Ecto neural progenitor cell (in vitro differentiated cells): Measurements from ENCODE around the gene RNASE13.
"Not testable (repeated sequence)": the region's sequence is repeated elsewhere in the genome, so short reads cannot be mapped to it uniquely, and the experiment has no call there.

Source experiments
- DNase-seq: peaks from one replicate; pipeline ENCODE4 v3.0.0-alpha.2; 2018; ENCODE audit warnings: low spot score

The RNASE13 gene

DNA sequence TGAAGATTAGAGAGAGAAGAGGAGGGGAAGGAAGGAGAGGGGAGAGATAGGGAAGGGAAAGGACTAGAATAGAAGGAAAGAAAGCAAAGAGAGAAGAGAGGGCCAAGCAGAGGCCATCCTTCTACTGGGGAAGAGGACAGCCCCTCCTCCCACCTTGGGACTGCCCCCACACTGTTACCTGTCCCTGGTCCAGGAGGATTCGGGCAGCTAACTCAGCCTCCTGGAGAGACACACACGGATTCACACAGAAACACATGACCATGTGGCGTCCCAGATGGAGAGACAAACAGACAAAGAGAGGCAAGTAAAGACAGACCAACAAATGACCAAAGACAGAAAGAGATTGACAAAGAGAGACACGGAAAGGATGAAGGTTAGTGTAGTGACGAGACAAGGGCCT is 11.9 kb downstream of the RNASE13 start:
- DNase-seq: no peak

DNA sequence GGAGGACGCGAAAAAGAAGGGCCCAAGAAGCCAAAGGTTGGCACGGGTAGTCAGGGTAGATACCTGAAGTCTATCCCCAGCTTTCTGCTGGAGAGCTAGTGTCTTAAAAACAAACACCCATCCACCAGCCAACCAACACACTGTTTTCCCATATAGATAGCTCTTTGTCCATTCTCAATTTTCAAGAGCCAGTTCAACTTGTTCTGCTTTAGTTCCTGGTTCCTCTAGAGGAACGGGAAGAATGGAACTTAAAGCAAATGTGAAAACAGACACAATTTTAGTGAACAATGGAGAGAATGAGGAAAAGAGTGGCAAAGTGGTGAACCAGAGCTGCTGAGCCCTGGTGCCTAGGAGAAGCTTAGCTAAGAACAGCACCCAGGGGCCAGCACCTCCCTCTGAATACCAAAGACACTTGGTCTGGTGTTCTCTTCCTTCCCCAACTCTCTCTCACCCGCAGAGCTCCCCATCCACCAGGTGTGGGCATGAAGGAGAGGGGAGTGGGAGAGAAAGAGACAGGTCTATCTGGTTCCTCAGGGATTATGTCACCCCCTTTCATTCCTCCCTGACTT is 13.5 kb downstream of the RNASE13 start:
- no peak for DNase-seq

DNA sequence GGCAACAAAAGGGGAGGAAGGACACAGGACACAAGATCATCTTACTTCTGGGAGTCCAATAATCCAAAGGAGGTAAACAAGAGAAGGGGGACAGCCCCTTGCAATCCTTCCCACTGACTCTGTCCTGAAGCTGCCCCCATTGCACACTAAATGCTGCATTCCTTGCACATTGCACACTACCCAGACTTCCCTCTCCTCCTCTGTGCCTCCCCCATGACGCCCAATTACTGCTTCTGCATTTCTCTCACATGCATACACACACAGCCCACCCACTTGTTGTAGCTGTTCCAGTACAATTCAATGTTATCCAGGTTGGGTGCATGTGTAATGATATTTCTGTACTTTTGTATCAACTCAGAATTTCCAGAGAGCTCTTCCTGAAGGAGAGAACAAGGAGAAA is 15.2 kb downstream of the RNASE13 start:
- no peak for DNase-seq

DNA sequence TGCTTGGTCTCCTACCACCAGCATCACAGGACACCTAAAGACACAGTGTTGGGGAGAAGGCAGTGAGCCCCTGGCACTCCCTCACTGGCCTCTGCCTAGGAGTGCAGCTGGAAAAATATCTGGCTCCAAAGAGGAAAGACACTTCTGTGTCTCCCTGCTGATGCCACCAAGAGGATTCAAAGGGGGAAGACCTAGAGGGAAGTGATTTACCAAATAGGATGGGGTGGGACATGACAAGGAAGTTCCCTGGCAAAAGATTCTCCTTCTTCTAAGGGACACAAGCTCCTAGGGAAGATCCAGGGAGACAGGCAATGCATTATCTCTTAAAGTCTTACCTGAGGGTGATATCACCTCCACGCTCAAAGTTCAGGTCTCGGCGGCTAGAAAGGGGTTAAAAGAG is 15.8 kb downstream of the RNASE13 start:
- DNase-seq: no peak

DNA sequence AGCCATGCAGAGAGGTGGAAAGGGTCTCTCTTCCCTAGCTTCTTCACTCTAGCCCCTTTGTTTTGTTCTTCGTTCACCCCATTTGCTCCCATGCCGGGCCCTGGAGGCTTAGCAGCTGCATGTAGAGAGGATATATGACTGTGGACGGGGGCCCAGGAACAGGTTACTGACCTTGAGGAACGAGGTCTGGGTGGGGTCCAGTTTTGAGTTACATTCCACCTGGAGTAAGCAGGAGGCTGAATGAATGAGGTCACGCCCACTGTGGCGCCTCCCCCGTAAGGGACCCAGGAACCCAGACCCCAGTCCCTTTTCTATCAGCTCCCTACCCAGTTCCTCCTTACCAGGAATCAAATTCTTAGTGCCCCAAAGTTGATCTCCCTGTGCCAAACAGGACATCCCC is 16.3 kb downstream of the RNASE13 start:
- DNase-seq: no peak

DNA sequence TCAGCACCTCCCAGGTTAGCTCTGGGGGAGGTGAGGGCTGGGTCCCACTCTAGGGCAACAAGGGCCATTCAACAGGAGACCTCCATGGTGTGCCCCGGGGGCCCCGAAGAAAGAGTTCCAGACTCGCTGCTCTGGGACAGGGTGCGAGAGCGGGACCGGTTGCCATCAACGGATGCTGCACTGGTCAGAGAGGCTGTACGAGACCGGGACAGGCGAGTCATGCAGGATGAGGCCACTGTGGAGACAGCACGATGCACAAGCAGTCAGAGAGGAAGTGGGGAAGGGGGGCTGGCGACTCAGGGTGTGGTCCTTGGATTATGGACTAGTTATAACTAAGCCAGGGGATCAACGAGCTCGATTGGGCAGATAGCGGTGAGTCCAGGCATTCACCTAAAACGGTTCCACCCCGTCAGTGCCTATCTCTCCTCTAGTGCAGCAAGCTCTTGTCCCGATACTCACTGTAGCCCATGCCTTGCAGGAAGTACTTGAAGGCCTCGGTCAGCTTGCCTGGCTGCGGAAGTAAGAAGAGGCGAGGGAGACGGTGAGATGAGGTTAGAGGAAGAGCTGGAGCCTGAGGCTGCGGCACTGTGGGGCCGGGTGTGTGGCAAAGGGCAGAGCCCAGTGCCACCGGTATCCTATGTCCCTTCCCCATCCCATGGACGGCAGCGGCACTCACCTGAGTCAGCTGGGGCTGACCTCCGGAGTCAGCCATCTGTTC is 16.9 kb downstream of the RNASE13 start:
- DNase-seq: no peak

DNA sequence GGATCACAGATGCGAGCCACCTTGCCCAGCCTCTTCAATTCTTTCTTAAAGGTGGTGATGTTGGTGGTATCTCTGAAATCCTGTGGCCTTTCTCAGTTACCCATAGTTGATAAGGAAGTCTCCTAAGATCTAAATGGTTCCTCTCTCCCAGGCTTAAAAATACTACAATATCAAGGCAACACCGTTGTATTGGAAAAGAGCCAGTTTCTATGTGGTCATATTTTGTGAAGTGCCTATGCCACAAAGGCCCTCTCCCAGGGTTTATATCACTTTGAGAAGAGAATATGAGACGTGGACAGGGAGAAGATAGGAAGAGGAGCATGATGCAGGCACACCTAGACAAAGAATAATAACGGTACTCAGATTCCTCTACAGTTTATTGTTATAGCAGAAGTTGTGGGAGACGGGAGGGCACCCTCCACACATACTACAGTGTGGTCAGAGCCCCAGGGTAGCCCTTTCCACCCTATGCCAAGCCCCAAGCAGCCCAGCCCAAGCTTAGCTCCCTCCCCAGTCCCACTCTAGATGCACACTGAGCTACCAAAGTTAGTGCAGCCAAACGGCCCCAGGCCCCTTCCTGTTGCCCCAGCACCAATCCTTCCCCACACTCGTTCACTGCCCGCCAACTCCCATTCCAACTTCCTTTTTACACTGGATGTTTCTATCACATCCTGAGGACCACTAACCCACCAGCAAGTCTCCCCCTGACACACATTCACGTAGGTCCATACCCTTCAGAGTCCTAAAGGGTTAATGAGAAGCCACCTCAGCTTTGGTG is 18.0 kb downstream of the RNASE13 start:
- no peak for DNase-seq

DNA sequence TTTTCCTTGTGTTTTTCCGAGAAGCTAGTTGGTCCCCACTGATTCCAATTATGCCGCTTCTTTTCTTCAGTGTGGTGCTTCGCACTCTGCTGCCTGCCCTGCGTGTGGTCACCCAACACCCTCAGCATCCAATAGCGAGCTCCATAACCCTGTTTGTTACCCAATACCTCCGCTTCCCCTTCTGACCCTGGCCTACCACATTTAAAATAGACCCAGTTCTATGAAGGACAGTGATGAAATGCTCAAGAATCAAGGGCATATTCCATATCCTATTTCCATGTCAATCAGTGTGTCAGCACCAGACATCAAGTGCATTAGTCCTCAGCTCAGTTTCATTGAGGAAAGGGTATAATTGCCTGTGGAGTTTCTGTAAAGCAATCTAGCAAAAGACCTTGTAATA is 19.3 kb downstream of the RNASE13 start:
- DNase-seq: no peak

DNA sequence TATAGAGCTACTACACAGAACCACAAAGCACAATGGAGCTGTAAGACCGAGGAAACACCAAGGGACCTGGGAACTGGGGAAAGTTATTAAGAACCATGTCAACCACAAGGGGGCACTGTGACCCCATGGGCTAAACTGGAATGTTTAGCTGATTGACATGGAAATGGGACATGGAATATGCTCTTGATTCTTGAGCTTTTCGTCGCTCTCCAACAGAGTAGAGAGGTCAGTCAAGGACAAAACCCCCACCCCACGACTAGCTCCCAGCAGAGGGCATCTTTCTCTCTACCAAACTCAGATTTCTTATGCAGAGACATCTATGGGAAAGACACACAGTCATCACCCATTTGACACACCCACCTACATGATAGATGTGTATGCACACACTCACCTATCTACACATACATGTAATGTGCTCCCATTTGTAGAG is 19.8 kb downstream of the RNASE13 start:
- DNase-seq: peak; percentile 87

DNA sequence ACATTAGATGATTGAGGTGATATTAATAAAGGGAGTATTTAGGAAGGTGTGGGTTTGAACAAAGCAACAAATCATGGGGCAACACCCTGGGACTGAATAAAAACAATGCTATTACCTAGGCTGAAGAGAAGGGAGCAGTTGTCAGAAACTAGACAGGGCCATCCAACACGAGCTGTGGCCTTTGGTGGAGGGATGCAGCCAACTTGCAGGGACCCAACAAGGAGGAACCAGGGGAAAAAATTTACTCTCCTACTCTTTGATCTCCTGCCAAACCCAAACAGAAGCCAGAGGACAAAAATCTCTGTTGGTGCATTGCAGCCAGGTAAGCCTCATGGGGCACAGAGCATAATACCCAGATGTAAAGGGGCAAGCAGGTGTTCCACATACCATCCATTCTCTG is 23.5 kb downstream of the RNASE13 start:
- no peak for DNase-seq

DNA sequence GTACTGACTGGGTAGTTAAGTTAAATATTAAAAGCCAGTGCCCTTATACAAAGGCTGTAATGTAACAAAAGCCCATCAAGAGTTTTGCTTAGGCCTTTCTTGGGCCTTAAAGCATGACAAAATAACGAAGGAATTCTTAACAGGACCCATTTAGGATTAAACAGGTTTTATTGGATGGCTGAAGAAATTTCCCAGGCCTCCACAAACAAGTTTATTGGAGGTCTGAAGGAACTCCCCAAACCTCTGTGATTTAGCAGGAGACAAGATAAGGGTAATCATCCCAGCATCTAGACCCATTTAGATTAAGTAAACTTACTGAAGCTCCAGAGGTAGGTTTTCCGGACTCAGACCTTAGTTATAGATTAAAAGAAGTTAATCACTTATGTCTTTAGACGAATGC is 24.9 kb downstream of the RNASE13 start:
- not testable (repeated sequence) for DNase-seq

DNA sequence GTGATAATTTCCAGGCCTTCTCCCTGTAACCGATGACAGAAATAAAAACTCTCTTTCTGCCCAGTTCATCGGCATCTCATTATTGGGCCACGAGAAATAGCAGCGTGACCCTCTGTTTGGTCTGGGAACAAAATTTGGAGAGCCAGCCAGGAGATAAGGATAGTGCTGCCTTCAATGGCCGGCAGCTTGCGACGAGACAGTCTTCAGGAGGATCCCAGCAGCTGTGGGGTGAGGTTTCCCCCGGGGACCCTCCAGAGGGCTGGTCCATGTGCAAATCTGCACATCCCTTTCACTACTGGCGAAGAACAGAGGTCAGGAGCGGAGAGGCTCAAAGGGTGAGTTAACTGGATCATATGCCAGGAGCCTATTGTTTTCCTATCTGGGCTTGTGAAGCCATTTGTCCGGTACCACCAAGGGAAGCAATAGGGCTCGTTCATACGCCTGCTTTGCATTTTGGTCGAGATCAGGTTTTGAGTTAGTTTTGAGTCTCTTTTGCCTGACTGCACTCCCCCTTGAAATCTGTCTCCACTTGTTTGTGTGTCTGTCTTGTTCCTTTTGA is 30.7 kb downstream of the RNASE13 start:
- no peak for DNase-seq

DNA sequence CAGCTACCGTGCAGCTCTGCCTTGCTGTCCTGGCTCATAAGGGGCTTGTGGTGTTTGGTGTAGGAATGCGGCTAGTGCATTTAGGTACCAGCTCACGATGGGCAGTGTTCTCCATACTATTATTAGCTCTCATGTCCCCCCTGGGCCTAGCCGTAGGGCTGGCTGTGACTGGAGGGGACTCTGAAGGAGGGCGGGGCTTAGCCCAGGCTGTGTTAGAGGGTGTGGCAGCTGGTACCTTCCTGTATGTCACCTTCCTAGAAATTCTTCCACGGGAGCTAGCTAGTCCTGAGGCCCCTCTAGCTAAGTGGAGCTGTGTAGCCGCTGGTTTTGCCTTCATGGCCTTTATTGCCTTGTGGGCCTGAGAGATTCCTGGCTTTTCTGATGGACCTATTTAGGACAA is 33.4 kb downstream of the RNASE13 start:
- DNase-seq: no peak

DNA sequence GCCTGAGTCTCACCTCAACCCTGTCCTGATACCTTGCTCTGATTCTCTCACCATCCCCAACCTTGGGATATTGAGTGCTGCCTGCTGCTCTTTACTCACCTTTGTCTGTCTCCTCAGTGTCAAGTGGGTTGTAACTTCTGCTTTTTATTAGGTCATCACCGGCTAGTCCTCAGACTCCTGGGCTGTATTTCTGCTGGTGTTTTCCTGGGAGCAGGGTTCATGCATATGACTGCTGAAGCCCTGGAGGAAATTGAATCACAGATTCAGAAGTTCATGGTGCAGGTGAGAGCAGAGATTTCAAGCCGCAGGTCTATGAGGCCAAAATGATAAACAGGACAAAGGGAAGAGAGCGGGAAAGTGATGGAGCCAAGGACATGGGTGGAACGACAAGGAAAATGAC is 35.0 kb downstream of the RNASE13 start:
- DNase-seq: no peak

DNA sequence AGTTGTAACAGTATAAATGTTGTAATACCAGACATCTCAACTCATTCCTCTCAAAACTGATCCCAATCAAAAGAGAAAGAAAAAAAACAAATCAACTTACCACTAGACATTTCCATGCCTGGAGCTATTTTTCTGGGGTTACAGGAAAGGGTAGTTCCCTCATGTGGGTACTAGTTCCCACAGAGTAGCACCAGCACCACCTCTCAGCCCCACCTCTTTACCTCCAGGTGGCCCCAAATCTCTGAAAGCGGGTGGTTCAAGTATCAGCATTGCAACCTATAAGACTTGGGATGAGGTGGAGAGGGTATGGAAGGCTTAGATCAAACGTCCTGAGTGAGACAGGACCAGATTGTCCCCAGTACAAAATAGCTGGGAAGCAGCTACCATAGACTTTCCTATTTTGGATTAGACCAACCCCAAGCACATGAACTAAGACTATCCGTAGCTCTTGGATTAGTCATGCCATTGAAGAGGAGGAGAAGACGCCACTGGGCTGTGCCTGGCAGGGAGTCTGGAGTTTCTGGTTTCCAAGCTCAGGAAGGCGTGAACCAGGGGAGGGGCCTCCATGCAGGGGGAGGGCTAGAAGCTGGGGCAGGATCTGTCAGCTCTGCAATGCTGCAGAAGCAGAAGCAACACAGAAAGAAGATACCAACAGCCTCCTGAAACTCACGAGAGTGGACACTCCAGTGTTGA is 35.8 kb downstream of the RNASE13 start, which contains the start of gene SLC39A2:
Gene SLC39A2, plus strand, starts transcription at position 620 of the 693 bp plus-strand sequence. CDS start 154 bp downstream, outside the sequence.
- peak; percentile 64 for DNase-seq

DNA sequence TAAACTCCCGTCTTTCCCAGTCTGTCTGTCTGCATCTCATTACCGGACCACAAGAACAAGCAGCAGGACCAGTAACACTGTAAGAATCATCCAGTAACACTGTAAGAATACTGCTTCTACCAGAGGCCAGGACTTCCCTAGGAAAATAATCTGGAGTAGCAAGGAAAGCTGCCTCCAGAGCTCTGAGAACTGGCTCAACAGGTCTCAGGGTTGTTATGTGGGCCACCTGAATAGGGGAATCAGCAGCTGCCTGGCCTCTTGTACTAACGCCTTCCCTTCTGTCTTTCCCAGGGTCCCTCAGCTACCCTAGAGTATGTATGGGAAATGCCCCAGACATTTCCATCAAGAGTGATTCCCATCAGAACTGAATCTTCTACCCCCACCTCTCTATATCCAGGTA is 36.5 kb downstream of the RNASE13 start:
- DNase-seq: no peak

DNA sequence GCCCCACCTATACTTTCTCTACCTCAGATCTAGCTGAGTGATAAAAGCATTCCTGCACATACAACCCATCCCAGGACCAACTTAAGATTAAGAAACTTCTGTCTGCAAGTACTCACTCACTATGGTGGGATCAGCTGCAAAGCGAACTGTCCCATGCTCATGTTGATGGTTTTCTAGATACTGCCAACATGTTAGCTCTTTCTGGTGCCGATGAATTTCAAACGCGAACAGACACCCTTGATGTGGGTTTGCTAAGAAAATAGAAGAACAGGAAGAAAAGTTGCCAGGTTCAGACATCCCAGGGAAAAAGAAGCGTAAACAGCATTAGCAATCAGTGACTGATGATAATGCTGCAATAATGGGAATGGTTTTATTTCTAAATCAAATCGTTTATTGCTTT is 37.0 kb downstream of the RNASE13 start:
- DNase-seq: no peak

DNA sequence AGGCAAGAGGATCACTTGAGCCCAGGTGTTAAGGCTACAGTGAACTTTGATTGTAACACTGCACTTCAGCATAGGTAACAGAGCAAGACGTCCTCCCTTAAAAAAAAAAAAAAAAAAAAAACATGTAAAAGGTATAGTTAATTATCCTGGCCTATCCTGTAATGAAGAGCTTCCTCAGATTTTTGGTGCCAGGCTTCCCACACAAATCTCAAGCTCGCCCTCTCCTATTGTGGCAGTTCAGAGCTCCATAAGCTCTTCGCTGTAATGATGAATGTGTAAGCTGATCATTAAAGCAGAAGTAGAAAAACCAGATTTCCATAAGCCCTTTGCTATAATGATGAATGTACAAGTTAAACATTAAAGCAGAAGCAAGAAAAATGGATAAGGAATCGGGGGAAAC is 37.5 kb downstream of the RNASE13 start:
- no peak for DNase-seq

DNA sequence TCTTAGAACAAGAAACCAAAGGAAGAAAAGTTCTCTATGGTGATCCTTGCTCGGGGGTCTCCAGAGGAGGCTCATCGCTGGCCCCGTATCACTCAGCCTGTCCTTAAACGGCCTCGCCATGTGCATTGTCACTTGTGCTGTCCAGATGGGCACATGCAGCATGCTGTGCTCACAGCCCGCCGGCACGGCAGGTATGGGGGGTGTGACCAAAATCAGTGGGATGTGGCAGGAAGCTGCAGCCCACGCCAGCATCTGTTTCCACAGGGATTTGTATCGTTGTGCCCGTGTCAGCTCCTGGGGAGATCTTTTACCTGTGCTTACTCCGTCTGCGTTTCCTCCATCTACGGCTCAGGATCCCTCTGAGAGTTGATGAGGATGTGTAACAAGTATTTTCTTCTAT is 38.1 kb downstream of the RNASE13 start:
- no peak for DNase-seq

DNA sequence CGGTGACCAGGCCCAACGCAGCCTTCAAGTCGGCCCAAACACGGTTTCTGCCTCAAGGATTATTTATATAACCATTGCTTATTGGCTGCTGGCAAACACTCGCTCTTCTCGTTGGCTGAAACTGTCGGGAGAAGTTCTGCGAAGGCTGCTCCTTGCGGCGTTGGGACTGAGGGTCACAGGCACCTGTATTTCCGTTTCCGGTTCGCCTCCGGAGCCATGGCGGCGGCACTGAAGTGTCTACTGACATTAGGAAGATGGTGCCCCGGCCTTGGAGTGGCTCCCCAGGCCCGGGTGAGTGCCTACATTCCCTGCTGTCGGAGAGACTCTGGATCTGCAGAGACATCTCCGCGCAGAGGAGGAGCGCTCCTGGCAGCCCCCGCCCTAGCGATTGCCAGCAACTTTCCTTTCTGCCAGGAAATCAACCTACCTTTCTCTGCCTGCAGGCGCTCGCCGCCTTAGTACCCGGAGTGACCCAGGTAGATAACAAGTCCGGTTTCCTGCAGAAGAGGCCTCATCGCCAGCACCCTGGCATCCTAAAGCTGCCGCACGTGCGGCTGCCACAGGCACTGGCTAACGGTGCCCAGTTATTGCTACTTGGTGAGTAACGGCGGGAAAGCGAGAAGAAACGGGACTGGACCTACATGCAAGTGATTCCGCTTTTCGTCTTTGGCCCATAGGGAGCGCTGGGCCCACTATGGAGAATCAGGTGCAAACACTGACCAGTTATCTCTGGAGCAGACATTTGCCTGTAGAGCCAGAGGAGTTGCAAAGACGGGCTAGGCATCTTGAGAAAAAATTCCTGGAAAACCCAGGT is 44.6 kb downstream of the RNASE13 start, which contains the start of gene METTL17:
Gene METTL17, plus strand, starts transcription at position 194 of the 814 bp plus-strand sequence. Its CDS starts 23 bp downstream, at position 217.
- DNase-seq: peak; percentile 92

DNA sequence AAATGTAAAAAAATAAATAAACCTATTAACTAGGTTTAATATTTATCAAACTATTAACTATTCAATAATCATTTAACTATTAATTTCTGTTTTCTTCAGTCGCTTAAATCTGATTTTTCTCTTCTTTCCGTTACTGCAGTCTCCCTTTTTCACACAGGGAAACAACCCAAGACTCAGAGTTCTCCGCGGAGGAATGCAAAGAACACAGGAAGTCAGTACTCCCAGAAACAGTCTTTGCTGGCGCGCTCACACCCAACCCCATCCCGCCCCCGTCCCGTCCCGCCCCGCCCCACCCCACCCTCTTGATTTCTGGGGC is 45.2 kb downstream of the RNASE13 start:
- DNase-seq: no peak
